Effector memory CD4-positive, alpha-beta T cell (primary cell): ENCODE measurements around the gene DDX3X.
"Not testable (repeated sequence)": the region's sequence is repeated elsewhere in the genome, so short reads cannot be mapped to it uniquely, and the experiment has no call there.

ENCODE experiments used
- DNase-seq, 3 donors: peaks; one replicate each; pipeline ENCODE4 v3.0.0-alpha.2; 2020
- H3K27ac ChIP-seq: 2 replicates; pipeline ENCODE4 v1.7.0; 2013; ENCODE audit warnings: mild to moderate bottlenecking, low read length, moderate library complexity; ENCODE audit not compliant: insufficient read depth, poor library complexity, severe bottlenecking
- H3K27me3 ChIP-seq: replicated peaks from 2 replicates; pipeline ENCODE4 v1.7.0; 2013; ENCODE audit warnings: mild to moderate bottlenecking, low read length; ENCODE audit not compliant: insufficient read depth, control insufficient read depth, poor library complexity, severe bottlenecking
- H3K36me3 ChIP-seq: 2 replicates; pipeline ENCODE4 v1.7.0; 2013; ENCODE audit warnings: mild to moderate bottlenecking, low read length, moderate library complexity; ENCODE audit not compliant: control insufficient read depth, insufficient read depth
- H3K4me1 ChIP-seq: 2 replicates; pipeline ENCODE4 v1.7.0; 2013; ENCODE audit warnings: low read length, mild to moderate bottlenecking; ENCODE audit not compliant: control insufficient read depth, insufficient read depth, poor library complexity, severe bottlenecking
- H3K4me3 ChIP-seq: 2 replicates; pipeline ENCODE4 v1.7.0; 2013; ENCODE audit warnings: low read length, low read depth, mild to moderate bottlenecking; ENCODE audit not compliant: insufficient read depth, poor library complexity, severe bottlenecking
- H3K9me3 ChIP-seq: 2 replicates; pipeline ENCODE4 v1.7.0; 2013; ENCODE audit warnings: mild to moderate bottlenecking, low read length, moderate library complexity; ENCODE audit not compliant: control insufficient read depth

DDX3X gene

DNA sequence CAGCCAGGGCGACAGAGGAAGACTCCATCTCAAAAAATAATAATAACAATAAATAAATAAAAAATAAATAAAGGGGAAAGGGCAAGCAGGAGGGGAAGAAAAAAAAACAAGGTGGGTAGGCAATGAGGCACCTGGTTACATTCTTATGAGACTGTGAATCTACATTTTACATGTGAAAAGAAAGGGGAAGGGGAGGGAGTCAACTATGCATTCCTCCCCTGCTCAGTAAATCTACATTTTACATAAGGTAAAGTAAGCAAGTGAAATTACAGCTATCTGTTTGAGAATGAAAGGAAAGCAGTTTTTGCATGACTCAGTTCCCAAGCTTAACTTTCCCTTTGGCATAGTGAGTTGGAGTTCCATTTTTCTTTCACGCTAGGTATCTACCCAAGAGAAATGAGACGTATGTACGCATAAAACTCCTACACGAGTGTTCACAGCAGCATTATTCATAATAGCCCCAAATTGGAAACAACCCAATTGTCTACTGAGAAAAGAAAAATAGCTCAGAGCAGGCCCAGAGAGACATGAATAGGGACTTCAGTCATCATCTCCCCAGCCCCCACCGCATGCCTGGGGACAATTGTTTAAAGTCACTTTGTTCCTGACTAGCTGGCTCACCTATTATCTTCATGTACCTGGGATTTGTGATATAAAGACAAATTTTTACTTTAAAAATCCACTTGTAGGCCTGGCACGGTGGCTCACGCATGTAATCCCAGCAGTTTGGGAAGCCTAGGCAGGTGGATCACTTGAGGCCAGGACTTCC lies 52.4 kb downstream of the DDX3X start:
- no peak overlapping the region for H3K4me3 ChIP-seq
- no peaks in the 10 kb centered on the region for H3K27me3 ChIP-seq
- DNase-seq = no peak
- no peaks in the 10 kb centered on the region for H3K36me3 ChIP-seq
- H3K9me3 ChIP-seq = no peaks in the 10 kb centered on the region
- H3K27ac ChIP-seq = no peak overlapping the region
- H3K4me1 ChIP-seq = peaks cover 3% of the 10 kb centered on the region

DNA sequence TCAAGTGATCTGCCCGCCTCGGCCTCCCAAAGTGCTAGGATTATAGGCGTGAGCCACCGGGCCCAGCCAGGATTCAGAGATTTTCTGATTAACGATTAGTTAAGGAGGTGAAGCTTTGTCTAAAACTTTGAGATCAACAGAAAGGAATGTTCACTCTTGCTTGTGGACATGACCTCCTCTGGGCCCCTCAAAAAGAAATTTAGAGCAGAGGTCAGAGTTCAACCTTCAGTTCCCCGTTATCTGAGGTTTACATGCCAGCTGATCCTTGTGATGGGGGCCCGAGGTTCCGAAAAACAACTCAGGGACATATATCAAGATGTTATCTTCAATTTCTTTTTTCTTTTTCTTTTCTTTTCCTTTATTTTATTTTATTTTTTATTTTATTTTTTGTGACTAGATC lies 54.6 kb downstream of the DDX3X start:
- Histone ChIP-seq H3K36me3 (no peaks in the 10 kb centered on the region), H3K27me3 (no peaks in the 10 kb centered on the region), H3K9me3 (no peaks in the 10 kb centered on the region), H3K4me1 (no peaks in the 10 kb centered on the region), H3K27ac (no peak overlapping the region), H3K4me3 (no peak overlapping the region)
- DNase-seq = no peak

DNA sequence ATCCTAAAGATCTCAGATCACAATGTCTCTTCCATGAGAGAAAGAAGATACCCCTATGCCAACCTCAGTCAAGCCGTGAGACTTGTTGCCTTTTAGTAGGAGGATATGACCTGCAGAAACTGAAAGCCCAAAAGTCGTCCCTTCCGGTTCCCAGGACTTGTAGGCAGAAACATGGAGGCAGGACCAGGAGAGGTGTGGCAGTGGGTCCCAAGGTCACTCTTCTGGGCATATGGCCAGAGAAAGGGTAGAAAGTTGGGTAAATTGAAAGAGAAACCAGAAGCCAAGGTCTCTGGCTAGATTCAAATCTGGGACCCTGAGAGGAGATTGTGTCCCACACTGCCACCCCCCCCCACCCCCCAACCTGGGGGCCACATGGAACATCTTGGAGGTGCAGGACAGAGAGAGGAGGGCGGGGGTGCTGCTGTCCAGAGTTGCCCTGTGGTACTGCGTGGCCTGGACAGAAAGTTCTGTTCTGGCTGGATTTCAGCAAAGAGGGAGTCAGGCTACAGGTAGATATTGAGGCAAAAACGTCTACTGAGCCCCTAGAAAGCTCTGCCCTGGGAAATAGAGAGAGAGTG lies 55.4 kb downstream of the DDX3X start:
- no peak for DNase-seq
- Histone ChIP-seq H3K4me1 (no peaks in the 10 kb centered on the region), H3K27me3 (no peaks in the 10 kb centered on the region), H3K27ac (no peak overlapping the region), H3K4me3 (no peak overlapping the region), H3K36me3 (no peaks in the 10 kb centered on the region), H3K9me3 (no peaks in the 10 kb centered on the region)

DNA sequence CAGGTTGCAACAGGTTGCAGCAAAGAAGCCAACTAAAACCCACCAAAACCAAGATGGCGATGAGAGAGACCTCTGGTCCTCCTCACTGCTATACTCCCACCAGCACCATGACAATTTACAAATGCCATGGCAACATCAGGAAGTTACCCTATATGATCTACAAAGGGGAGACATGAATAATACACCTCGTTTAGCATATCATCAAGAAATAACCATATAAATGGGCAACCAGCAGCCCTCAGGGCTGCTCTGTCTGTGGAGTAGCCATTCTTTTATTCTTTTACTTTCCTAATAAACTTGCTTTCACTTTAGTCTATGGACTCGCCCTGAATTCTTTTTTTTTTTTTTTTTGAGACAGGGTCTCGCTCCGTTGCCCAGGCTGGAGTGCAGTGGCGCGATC lies 56.6 kb downstream of the DDX3X start:
- not testable (repeated sequence) for H3K4me3 ChIP-seq, H3K36me3 ChIP-seq, H3K27me3 ChIP-seq, H3K27ac ChIP-seq, H3K4me1 ChIP-seq, H3K9me3 ChIP-seq, DNase-seq

DNA sequence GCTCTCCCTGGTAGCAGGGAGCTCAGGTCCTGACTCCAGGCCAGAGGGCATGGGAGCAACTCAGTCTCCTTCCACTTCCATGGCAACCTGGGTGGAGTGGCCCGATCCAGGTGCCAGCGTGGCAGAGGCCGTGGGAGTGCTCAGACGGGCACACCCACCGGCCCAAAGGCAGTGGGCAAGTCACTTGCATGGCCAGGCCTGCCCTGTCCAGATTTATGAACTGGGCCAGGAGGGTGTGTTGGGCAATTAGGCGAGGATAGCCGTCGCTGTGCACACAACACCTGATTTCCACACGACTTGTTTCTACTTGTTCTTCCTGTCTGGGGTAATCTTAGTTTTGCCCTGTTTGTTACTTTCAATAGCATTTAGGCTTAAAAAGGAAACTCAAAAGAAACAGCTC lies 57.6 kb downstream of the DDX3X start:
- Histone ChIP-seq H3K36me3 (no peaks in the 10 kb centered on the region), H3K27me3 (no peaks in the 10 kb centered on the region), H3K4me1 (no peaks in the 10 kb centered on the region), H3K9me3 (no peaks in the 10 kb centered on the region), H3K27ac (no peak overlapping the region), H3K4me3 (no peak overlapping the region)
- DNase-seq = no peak

DNA sequence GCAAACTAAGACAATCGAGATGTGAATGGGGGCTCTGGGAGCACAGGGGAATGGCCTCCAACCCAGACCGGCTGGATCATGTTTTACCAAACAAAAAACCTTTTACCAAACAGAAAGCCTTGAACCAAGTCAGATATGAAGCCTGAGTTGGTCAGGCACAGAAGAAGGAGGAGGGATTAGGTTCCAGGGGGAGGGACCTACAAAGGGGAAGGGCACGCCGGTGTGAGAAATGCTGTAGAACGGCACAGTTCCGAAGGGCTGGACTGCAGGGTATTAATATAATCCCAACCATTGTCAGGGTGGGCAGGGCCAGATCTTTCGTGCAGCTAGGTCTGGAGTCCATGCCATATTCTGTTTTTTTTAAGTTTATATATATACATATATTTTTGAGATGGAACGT lies 60.3 kb downstream of the DDX3X start:
- DNase-seq = no peak
- Histone ChIP-seq H3K36me3 (no peaks in the 10 kb centered on the region), H3K4me3 (no peak overlapping the region), H3K9me3 (no peaks in the 10 kb centered on the region), H3K27ac (no peak overlapping the region), H3K27me3 (no peaks in the 10 kb centered on the region), H3K4me1 (no peaks in the 10 kb centered on the region)

DNA sequence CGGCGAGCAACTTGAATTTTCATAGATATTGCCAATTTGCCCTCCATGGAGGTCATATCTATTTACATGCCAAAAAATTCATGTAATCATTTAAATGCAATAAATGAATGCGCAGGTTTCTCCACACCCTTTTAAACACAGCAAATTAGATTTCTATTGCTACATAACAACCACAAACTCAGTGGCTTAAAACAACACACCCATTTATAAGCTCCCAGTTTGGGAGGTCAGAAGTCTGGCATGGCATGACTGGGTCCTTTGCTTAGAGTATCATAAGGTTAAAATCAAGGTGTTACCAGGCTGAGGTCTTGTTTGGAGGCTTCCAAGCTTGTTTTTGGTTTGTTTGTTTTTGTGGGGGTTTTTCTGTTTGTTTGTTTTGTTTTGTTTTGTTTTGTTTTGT lies 63.3 kb downstream of the DDX3X start:
- DNase-seq = no peak
- no peak overlapping the region for H3K27ac ChIP-seq
- H3K9me3 ChIP-seq = no peaks in the 10 kb centered on the region
- no peaks in the 10 kb centered on the region for H3K27me3 ChIP-seq
- H3K4me3 ChIP-seq = no peak overlapping the region
- H3K36me3 ChIP-seq = no peaks in the 10 kb centered on the region
- H3K4me1 ChIP-seq = no peaks in the 10 kb centered on the region

DNA sequence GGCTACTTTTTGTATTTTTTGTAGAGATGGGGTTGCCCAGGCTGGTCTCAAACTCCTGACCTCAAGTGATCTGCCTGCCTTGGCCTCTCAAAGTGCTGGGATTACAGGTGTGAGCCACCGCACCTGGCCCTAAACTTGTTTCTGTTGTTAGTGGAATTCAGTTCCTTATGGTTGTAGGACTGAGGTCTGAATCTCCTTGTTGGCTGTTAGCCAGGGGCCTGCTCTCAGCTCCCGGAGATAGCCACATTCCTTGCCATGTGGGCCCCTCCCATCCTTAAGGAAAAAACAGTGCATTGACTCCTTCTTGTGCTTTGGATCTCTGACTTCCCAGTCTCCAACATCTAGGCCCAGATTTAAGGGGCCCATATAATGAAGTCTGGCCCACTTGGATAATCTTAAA lies 63.8 kb downstream of the DDX3X start:
- Histone ChIP-seq H3K36me3 (no peaks in the 10 kb centered on the region), H3K4me3 (no peak overlapping the region), H3K9me3 (no peaks in the 10 kb centered on the region), H3K4me1 (no peaks in the 10 kb centered on the region), H3K27me3 (no peaks in the 10 kb centered on the region), H3K27ac (no peak overlapping the region)
- DNase-seq = no peak

DNA sequence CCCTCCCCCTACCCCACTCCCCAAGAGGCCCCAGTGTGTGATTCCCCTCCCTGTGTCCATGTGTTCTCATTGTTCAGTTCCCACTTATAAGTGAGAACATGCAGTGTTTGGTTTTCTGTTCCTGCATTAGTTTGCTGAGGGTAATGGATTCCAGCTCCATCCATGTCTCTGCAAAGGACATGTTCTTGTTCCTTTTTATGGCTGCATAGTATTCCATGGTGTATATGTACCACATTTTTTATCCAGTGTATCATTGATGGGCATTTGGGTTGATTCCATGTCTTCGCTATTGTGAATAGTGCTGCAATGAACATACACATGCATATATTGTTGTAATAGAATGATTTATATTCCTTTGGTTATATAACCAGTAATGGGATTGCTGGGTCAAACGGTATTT lies 68.6 kb downstream of the DDX3X start:
- H3K4me1 ChIP-seq, H3K27me3 ChIP-seq, H3K9me3 ChIP-seq, H3K36me3 ChIP-seq, DNase-seq, H3K27ac ChIP-seq, H3K4me3 ChIP-seq: not testable (repeated sequence)

DNA sequence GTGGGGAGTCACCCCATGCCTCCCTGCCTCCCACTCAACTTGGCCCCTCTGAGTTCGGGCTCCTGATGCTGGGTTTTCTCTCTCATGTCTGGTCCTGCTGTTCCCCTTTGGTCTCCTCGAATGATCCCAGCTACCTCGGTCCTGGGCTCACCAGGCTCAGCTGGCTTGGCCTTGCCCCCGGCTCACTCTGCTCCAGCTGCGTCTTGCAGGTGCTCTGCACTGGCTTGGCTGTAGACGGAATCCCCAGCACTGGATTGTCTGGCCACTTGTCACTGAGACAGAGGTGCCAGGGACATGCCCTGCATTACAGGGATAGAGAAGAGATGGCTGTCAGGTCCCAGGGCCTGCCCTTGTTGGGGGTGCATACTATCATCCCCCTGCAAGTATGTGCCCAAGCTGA lies 71.6 kb downstream of the DDX3X start:
- DNase-seq = no peak
- H3K27ac ChIP-seq = no peak overlapping the region
- H3K27me3 ChIP-seq = no peaks in the 10 kb centered on the region
- H3K4me1 ChIP-seq = no peaks in the 10 kb centered on the region
- H3K36me3 ChIP-seq = no peaks in the 10 kb centered on the region
- no peaks in the 10 kb centered on the region for H3K9me3 ChIP-seq
- H3K4me3 ChIP-seq = no peak overlapping the region
